AG09309 (cell line): Measurements from ENCODE around the gene ZFHX3.

ENCODE experiments used
- DNase-seq: peaks from one replicate; pipeline ENCODE4 v3.0.0-alpha.2; 2010; ENCODE audit warnings: low read depth
- H3K4me3 ChIP-seq: 2 replicates; pipeline ENCODE4 v1.5.1; 2011; ENCODE audit warnings: mild to moderate bottlenecking, low read depth, low read length, moderate library complexity; ENCODE audit not compliant: control insufficient read depth
- TF ChIP-seq, protein P1 (sequence below): IDR thresholded peaks from 2 replicates; pipeline ENCODE4 v1.5.1; 2011; ENCODE audit warnings: mild to moderate bottlenecking, low read depth, low read length, inconsistent platforms; ENCODE audit not compliant: insufficient read depth, control insufficient read depth; ENCODE audit errors: missing control alignments

The ZFHX3 gene

DNA sequence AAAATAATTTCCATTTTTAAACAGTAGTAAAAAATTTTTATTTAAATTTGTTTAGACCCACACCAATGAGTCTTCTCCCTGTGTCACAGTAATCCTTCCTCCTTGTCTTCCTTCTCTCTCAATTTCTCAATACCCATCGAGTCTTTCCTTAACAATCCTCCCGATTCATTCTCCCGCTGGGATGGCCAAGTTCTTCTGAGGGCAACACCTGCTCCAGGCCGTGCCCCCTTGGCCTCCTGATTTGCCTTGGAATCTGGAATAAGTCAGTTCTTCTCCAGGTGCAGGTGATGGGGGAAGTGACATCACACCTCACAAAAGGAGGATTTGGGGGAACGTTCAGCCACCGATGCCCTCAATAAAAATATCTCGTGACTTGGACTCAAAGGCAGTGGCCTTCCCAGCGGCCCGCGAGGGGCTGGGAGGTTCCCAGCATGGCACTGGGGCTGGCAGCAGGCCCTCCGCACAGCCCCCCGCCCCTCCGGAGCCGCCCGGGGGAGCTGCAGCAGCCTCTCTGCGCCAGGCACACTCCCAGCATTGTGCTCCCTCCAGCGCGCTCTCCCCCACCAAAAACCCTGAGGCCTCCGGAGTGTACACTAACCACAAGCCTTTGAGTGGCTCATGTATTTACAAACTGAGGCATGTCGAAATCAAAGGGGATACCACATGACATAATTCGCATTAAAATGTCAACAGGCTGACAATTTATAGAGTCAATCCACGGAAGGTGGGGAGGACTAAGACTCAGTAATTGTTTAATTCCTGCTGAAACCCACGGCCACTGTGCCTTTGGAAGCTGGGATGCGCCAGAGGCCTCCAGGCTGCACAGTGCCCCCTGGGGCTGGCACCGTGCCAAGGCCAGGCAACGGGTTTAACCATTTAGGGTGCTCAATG is 120.5 kb downstream of the ZFHX3 start:
- TF ChIP-seq, protein P1, sequence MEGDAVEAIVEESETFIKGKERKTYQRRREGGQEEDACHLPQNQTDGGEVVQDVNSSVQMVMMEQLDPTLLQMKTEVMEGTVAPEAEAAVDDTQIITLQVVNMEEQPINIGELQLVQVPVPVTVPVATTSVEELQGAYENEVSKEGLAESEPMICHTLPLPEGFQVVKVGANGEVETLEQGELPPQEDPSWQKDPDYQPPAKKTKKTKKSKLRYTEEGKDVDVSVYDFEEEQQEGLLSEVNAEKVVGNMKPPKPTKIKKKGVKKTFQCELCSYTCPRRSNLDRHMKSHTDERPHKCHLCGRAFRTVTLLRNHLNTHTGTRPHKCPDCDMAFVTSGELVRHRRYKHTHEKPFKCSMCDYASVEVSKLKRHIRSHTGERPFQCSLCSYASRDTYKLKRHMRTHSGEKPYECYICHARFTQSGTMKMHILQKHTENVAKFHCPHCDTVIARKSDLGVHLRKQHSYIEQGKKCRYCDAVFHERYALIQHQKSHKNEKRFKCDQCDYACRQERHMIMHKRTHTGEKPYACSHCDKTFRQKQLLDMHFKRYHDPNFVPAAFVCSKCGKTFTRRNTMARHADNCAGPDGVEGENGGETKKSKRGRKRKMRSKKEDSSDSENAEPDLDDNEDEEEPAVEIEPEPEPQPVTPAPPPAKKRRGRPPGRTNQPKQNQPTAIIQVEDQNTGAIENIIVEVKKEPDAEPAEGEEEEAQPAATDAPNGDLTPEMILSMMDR: peak; percentile 2
- peak; percentile 90 for DNase-seq
- H3K4me3 ChIP-seq: no peak overlapping the region

DNA sequence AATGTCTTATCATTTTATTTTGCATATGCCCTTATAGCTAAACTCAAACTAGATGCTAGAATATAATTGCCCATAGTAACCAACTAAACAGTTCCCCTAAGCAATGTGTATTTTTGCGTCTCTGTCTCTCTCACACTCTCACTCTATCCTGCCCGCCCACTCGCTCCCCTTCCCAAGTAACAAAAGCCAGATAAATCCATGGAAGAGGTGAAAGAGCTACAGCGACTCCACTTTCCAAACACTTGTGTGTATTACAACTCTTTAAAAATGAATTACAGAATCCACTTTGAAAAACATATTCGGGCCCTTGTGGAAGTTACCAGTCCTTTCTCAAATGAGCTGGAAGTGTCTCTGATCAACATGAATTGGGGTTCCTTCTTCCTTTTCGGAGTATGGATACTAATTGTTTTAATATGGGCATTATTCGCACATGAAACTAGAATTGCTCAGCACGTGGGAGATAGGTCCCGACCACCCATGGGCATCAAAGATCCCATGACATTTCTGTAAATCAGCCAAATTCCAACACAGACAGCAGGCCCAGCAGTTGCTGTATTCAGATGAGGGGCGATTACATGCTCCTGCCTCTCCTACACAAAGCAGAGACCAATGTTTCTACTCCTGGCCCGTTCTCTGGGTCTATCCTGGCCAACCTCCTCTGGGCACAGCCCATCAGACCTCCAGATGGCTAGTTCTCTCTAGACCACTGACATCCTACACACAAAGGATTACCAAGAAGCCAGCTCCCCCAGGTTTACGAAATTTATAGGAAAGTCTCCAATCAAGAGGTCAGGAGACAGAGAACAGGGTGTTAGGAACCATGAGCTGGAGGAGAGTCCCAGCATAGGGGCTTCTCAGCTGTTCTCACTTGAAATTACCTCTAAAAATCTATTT is 121.5 kb downstream of the ZFHX3 start:
- no peak for DNase-seq

DNA sequence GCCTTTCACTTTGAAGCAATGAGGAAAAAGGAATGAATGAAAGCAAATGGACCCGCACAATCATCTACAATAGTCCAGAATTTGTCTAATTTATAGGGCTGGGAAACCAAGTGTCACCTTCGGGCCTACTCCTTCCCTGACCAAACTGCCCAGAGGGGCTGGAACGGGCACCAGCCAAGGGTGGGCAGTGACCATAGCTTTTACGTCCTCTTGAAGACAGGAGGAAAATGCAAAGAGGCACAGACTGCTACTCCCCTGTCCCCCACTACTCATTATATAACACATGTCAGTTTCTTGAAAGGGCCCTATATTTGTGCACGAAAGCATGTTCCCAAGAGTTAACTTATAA is 122.3 kb downstream of the ZFHX3 start:
- no peak for DNase-seq
- H3K4me3 ChIP-seq: no peak overlapping the region
- TF ChIP-seq, protein P1: no peak

More for the DNA sequence above, 121.5 kb downstream of the ZFHX3 start:
- no peak overlapping the region for H3K4me3 ChIP-seq
- TF ChIP-seq, protein P1: no peak

DNA sequence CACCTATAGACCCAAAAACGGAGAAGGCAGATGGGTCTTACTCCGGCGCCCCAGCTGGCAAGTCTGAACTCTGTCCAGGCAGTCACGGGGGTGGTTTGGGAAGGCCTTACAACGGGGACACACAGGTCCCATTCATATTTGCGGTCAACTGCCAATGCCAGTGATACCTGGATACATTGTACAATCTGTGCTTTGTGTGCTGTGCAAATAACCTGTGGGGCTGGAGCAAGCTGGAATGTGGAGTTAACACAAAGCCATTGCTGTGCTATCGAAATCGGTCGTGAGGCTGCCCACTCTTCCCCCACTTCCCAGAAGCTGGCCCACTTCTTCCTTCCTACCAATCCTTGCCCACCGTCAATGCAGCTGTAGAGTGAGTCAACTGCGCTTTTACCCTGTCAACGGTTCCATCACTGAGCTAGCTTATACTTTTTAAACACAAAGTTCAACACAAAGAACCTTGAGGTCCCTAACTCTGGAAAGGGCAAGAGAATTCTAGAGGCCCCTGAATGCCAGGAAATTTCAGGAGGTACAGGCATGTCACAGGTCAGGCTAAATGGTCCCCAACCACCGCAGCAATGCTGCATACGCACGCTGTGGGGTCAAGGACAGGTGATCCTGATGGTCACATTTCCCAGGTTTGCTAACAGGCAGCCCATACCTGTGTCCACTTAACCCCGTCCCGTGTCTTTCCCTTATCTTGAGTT is 122.8 kb downstream of the ZFHX3 start:
- TF ChIP-seq, protein P1: no peak
- no peak for DNase-seq
- no peak overlapping the region for H3K4me3 ChIP-seq

DNA sequence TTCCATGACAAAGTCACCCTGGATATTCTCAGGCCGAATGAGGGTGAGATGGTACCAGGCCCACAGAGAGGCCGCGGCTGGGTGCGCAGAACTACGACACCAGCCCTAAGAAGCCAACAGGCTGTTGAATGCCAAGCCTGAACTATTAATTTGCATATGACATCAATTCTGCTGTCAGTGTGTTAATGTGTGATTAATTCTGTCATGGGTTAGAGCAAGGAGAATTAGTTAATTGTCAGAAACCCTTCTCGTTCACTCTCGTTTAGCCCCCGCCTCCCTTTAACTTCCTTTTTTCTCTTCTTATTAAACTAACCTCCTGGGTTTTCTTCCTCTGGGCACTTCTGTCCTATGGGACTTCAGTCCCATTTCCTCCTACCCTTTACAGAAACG is 123.4 kb downstream of the ZFHX3 start:
- TF ChIP-seq, protein P1: no peak
- no peak for DNase-seq
- no peak overlapping the region for H3K4me3 ChIP-seq

DNA sequence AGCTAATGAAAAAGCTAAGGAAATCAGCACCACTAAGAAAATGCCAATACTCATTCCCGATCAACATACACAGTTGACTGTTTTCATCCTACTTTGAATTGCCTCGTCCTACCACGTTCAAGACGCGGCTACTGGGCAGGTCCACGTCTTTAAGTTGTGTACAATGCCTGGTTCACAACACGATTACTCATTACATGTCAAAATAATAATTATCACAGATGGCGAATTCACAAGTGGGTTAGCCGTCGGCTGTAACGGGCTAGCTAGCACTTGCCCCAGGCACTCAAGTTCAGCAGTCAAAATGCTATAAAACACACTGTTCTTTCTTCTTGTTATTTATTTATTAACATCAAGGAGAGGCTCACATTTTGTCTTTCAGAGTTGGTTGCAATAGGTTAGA is 124.2 kb downstream of the ZFHX3 start:
- TF ChIP-seq, protein P1: no peak
- DNase-seq: no peak
- H3K4me3 ChIP-seq: no peak overlapping the region
